T1000 (cell line): Measurements from ENCODE around the gene PERCC1.

Source experiments
- DNase-seq: peaks from one replicate; lab custom pipeline; 2025; ENCODE audit warnings: mixed read lengths; lab: John Stamatoyannopoulos, UW

Gene PERCC1

DNA sequence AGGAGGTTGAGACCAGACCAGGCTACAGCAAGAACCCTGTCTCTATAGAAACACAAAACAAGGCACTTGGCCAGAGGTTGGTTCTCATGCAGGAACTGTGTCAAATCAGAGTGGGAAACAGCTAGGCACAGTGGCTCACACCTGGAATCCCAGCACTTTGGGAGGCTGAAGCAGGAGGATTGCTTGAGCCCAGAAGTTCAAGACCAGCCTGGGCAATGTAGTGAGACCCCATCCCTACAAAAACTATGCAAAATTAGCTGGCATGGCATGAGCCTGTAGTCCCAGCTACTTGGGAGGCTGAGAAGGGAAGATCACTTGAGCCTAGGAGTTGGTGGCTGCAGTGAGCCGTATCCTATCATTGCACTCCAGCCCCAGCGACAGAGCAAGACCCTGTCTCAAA lies 18.0 kb upstream of the PERCC1 start:
- DNase-seq = no peak

DNA sequence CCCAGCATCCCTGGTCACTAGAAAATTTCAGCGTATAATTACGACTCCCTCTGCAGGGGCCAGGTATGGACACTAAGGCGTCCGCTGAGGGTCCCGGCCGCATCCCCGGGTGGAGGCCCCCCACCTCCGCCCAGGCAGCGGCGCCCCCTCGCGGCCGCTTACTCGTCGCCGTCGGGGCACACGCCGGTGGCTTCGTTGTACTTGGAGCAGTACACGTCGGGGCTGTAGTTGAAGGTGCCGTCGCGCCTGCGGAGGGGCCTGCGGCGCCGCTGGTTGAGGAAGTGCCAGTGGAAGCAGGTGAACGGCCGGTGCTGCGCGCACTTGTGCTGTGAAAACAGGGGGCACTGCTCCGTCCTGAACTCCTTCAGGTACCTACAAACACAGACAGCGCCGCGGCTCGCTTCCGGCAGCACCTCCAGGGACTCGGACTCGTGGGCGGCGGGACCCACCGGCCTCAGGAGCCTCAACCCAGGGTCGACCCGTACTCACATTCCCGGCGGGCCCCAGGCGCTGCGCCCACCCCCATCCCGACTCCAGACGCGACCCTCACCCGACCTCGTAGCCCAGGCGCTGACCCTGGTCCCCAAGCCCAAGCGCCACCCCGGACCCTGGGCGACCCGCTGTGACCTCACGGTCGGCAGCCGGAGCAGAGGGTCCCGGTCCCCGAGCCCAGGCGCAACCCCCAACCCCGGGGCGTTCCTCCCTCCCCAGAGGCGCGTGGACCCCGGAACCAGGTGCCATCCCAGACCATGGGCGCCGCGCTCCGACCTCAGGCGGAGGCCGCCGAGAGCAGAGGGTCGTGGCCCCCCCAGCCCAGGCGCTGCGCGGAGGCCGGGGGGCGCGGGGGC lies 17.0 kb upstream of the PERCC1 start:
- no peak for DNase-seq

- no peak for DNase-seq
Measured at GRCh38 chr16:1414532-1415260, 16.2 kb upstream of the PERCC1 start, which contains the start of gene UNKL. Gene UNKL, minus strand, starts transcription at chr16:1414704. Its CDS starts 13 bp downstream, at chr16:1414691.

DNA sequence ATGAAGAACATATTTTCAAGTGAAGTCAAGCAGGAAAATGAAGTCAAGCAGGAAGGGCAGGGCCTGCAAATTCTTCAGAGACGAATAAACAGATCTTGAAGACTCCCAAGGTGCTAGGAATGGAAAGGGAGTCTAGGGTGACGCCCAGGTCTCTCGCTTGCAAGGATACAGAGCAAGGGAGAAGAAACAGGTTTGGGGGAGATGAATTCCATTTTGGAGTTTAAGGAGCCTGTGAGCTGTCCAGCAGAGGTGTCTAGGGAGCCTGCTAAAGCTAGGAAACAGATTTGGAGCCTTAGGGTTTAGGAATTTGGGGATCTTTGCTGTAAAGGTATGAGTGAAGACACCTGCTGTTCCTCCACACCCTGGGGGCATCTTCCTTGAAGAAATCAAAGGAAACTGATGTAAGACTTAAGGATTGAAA lies 14.3 kb upstream of the PERCC1 start:
- DNase-seq = no peak

- no peak for DNase-seq
Measured at GRCh38 chr16:1420111-1420539, 10.8 kb upstream of the PERCC1 start.

- DNase-seq = no peak
Measured at GRCh38 chr16:1422076-1422475, 8.8 kb upstream of the PERCC1 start.

- DNase-seq = no peak
Measured at GRCh38 chr16:1424028-1424427, 6.8 kb upstream of the PERCC1 start.

GRCh38 chr16:1425616-1426370 lies 5.1 kb upstream of the PERCC1 start:
- DNase-seq = no peak

DNA sequence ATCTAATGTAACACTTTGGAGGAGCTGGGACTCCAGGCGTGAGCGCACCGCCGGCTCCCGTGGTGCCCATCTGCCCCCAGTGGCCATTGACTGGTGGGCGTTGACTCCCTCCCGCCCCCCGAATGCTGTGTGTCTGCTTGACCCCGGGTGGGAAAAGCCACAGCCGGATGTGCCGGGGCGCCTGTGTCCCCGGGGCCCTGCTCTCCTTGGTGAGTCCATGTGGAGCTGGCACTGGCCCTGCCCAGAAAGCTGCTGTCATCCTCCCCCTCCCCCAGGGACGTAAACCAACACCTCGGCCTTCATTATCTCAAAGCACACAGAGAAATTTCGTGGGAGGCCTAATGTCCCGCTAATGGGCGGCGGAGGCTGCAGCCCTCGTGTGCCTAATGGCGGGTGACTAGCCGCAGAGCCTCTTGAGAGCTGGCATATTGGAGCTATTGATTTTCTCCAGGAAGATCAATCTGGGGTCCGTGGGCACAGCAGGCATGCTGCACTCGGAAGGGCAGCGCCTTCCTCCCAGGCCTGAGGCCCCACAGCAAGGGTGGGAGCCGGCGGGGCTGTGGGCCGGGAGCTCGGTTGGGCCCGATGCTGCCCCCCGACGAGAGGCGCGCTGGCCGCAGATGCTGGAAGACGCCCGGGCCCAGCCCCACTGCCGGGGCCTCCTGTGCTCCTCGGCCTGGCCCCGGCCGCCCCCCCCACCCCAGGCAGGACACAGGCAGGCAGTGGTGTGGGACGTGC lies 4.0 kb upstream of the PERCC1 start:
- DNase-seq = no peak

DNA sequence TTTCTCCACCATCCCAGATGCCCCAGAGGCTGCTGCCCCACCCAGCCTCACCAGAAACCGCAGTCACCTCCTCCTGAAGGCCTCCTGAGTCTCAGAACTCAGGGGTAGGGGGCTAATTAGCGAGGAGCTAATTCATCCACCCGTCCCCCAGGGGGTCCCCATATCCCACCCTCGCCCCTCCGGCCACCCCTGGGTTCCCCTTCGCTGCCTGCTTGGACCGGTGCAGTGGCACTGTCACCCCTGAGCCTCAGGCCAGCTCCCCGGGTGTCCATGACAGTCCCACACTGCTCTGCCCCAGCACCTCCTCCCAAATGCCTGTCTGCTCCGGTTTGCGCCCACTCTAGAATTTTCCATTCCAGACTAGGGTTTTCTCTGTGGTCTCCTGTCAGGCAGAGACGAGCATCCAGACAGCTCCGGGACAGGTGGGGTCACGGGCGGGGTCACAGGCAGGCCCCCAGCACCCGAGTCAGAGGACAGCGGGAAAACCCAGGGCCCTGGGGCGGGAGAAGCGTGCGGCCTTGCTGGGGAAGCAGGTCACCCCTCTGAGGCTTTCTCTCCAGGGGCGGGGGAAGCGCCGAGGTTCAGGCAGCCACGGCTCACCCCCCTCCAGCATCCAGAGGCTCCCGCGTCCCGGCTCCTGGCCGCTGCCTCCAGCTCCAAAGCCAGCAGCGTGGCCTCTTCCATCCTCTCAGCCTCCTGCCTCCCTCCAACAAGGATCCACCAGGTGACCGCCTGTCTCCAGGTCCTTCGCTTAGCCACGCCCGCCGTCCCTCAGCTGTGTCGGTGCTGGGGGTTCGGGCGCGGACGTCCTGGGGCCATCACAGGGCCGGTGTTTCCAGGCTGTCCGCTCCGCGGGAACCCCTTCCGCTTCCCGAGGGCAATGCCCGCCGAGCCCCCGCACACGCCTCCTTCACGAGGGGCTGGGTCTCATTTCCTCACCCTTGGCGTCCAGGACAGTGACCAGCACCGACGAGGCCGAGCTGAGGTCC lies 3.1 kb upstream of the PERCC1 start:
- DNase-seq = no peak

DNA sequence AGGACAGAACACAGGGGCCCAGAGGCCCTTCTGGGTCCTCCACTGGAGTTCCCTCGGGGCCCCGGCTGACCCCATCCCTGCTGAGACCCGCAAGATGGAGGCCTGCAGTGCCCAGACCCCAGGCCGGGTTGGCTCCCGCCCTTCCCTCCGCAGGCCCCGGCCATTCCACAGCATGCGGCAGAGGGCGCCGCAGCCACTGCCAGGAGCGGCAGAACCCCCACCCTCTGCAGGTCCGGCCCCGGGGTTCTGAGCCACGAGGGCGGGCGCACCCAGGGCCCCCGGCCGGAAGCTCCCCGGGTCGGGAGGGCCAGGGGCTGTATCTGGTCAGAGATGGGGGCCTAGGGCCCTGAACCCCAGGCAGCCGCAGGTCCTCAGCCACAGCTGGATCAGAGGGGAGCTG lies 2.4 kb upstream of the PERCC1 start:
- DNase-seq = no peak

DNA sequence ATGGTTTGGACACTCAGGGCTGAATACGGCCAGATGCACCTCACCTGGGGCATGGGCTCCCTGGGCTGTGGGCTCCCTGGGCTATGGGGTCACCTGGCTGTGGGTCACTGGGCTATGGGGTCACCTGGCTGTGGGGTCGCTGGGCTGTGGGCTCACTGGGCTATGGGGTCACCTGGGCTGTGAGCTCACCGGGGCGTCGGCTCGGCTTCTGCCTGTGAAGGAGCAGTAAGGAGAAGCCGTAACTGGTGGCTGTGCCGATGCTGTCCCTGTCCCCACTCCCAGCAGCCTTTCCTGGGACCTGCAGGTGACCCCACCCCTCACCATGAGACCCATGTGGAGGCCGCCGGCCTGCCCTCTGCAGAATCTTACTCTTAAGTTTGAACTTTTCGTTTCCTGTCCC lies 1.9 kb upstream of the PERCC1 start:
- DNase-seq = no peak

GRCh38 chr16:1429631-1430030 lies 1.2 kb upstream of the PERCC1 start:
- DNase-seq = no peak

DNA sequence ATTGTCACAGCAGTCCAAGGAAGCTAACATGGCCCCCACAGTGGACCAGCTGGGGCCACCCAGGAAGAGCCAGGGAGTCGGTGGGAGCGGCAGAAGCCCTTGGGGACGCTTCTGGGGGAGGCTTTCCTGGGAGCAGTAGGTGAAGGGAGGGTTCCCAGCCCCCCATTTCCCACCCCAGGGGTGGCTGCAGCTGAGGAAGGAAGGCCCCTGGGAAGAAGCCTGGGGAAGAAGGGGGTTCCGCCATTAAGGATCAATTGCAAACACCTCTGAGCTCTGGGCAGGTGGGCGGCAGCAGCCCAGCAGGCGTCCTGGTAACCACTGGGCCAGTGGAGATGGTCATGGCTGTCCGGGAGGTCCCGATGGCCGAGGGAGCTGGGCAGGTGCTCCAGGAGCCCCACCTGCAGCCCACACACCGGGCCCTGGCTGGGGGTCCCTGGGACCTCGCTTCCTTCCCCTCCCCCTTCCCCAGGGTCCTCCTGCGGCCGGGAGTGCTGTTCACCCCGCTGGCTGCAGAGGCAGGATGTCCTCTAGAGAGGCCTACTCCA lies 592 bp upstream of the PERCC1 start:
- DNase-seq = no peak

DNA sequence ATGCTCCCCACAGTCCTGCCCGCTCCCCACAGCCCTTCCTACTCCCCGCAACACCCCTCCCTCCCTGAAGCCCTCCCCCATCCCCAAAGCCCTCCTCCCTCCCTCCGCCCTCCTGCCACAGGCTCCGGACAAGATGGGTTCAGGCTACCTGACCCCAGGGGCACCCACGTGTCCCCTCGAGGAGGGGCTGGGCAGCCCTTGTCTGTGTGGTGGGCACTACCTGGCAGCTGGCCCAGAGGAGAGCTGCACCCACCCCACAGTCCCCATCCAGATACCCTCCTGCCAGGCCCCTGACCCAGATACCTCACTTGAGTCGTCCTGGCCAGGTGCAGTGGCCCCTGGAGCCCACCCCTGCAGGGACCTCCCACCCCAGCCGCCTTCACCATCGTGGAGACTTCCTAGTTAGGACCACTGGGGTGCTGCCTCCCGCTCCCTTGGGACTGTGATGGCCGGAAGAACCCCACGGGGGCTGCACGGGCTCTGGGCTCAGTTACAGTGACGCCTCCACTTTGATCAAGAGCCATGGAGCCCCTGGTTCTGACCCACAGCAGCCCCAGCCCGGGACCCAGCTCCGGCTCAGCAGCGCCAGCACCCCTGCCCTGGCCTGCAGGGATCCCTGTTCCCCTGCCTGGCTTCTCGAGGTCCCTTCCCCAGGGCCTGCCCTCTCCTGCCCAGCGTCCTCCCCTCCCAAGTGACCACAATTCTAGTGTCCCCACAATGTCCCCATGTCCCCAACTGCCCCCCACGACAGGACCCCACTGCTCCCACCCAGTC lies 806 bp downstream of the PERCC1 start:
- DNase-seq = no peak

- no peak for DNase-seq
Measured at GRCh38 chr16:1432388-1433262, 1.7 kb downstream of the PERCC1 start.

DNA sequence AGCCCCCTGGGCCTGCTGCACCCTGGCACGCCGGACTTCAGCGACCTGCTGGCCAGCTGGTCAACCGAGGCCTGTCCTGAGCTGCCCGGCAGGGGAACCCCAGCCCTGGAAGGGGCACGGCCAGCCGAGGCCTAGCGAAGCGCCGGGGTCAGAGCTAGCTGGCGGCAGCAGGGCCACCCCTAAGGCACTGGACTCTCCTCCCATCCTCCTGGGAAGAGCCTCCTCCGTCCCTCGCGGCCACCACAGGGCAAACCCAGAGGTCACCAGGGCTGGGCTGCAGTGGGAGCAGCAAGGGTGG lies 2.3 kb downstream of the PERCC1 start:
- no peak for DNase-seq

GRCh38 chr16:1433756-1434155 lies 2.9 kb downstream of the PERCC1 start:
- DNase-seq = no peak
